ENCODE measurements around the gene PAOX.

The PAOX gene

GRCh38 chr10:133350283-133350949 lies 28.6 kb upstream of the PAOX start:
- DNase-seq, result no peak

- no peak for DNase-seq
These were observed 28.1 kb upstream of the PAOX start for GRCh38 chr10:133350950-133351329.

- DNase-seq, result no peak
These were observed 27.4 kb upstream of the PAOX start for GRCh38 chr10:133351408-133352318.

- peak in 1 of 14 donors; percentile 37 for DNase-seq
These were observed 25.7 kb upstream of the PAOX start for GRCh38 chr10:133353202-133353959.

- DNase-seq, result no peak
These were observed 25.0 kb upstream of the PAOX start for GRCh38 chr10:133353988-133354605.

- DNase-seq, result no peak
These were observed 24.3 kb upstream of the PAOX start for GRCh38 chr10:133354672-133355240.

- DNase-seq, result no peak
These were observed 23.8 kb upstream of the PAOX start for GRCh38 chr10:133355266-133355665.

- no peak for DNase-seq
These were observed 23.1 kb upstream of the PAOX start for GRCh38 chr10:133355991-133356390.

GRCh38 chr10:133356549-133357284 lies 22.3 kb upstream of the PAOX start:
- no peak for DNase-seq

GRCh38 chr10:133357285-133358161 lies 21.5 kb upstream of the PAOX start, which contains the start of gene FUOM:
FUOM (minus strand) TSS chr10:133358019; CDS start chr10:133358007, 12 bp downstream.
- DNase-seq, result peak in 5 of 14 donors; percentile 15 to 57 (median 23)

- DNase-seq, result no peak
These were observed 20.7 kb upstream of the PAOX start for GRCh38 chr10:133358162-133358924.

GRCh38 chr10:133358925-133359310 lies 20.1 kb upstream of the PAOX start:
- DNase-seq, result no peak

- DNase-seq, result peak in 1 of 14 donors; percentile 33
These were observed 19.5 kb upstream of the PAOX start for GRCh38 chr10:133359554-133359971.

- DNase-seq, result no peak
These were observed 19.0 kb upstream of the PAOX start for GRCh38 chr10:133359972-133360610.

- no peak for DNase-seq
These were observed 17.8 kb upstream of the PAOX start for GRCh38 chr10:133361227-133361626.

- no peak for DNase-seq
These were observed 17.2 kb upstream of the PAOX start for GRCh38 chr10:133361773-133362441.

GRCh38 chr10:133362846-133363245 lies 16.2 kb upstream of the PAOX start:
- no peak for DNase-seq

Measured in C1 segment of cervical spinal cord (tissue), 14 donors.